NCI-H2196 (cell line): ENCODE results near the gene ARSG.

Experiments
- DNase-seq: peaks from one replicate; lab custom pipeline; 2025; ENCODE audit not compliant: unreplicated experiment; lab: John Stamatoyannopoulos, UW

Gene ARSG

DNA sequence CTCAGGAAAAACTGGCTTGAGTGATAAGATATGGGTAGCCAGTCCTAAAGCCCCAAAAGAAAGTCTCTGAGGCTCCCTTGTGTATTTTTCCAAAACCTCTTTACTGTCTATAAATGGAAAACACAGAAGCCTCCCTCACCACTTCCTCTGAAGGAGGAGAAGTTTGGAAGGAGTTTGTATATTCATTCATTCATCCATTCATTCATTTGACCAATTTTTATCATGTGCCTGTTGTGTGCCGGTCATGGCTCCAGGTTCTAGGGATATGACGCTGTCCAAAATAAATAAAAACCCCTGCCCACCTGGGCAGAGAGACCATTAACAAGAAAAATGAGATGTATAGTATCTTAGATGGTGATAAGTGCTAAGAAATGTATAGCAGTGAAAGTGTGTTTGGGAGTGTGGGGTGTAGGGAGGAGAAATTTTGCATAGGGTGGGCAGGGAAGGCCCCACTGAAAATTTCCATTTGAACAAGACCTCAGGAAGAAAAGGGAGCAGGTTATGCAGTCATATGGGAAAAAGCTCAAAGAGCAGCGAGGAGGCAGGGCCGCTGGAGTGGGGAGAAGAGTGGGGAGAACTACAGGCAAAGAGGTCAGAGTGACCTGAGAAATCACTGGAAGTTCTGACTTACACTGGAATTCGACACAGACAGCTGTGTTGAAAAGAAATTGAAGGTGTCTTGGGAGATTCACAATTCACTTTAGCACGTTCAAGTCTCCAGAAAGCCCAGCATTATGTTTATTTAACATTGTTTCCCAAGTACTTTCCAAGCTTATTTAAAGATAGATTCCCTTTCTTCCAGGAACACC is 172.1 kb downstream of the ARSG start:
- no peak for DNase-seq

DNA sequence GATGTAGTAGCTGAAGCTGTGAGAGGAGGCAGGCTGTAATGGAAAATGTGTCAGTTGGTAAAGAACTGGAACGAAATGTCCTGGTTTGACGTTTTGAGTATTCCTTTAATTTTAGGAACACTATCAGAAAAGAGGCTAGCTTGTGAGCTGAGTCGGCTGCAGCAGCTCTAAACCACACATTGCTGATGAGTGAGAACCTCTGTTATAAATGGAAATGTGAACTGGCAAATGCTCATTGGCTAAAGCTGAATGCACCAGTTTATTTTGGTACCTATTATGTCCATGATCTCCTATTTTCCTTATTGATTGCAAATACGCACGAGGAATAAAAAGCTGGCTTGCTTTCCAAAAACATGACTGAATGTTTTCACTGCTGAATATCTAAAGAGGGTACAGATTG is 177.0 kb downstream of the ARSG start:
- no peak for DNase-seq

DNA sequence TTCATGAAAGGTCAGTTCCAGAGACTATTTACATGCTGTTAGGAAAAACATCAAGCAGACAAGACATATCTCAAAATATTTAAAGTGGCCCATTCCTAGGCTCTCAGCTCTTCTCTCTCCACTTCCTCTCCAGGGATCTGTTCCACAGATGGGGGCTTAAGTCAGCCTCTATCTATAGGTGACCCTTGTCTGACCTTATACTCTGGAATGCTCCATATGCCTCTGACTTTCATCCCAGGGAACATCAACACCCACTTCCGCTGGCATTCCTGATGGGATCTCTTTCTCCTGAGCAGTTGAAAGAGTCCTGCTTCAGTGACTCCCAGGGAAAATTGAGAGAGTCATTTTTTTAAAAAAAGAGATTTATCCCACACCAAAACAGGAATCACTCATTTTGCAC is 177.5 kb downstream of the ARSG start:
- DNase-seq = no peak
